Measurements from ENCODE around the gene TMEM209.
"Not testable (repeated sequence)": the region's sequence is repeated elsewhere in the genome, so short reads cannot be mapped to it uniquely, and the experiment has no call there.

Gene TMEM209

GRCh38 chr7:130189343-130189742 is 15.9 kb downstream of the TMEM209 start:
- no peak overlapping the region for H3K4me3 ChIP-seq (ENCODE audit: low read depth, low read length)
- no peak for DNase-seq (ENCODE audit: low read depth, low spot score)
- TF ChIP-seq CTCF (IDR thresholded peaks at IDR 0.05; ENCODE audit: insufficient read depth, low read length, missing control alignments) = no peak
- ChIA-PET POLR2A (no interaction called here), CTCF (no interaction called here)

- POLR2A ChIA-PET = no interaction called here
- CTCF ChIA-PET = no interaction called here
Observed at GRCh38 chr7:130187360-130187759, 17.8 kb downstream of the TMEM209 start.

GRCh38 chr7:130184349-130184748 is 20.9 kb downstream of the TMEM209 start:
- DNase-seq (ENCODE audit: low read depth, low spot score); H3K4me3 ChIP-seq (ENCODE audit: low read depth, low read length); POLR2A ChIA-PET: not testable (repeated sequence)
- CTCF ChIA-PET = interaction anchor here (1.3 kb wide), 2 partner anchors 89 to 100 kb away, joined by 3 read pairs; no protein-coding TSS in a partner anchor

More at GRCh38 chr7:130187360-130187759, 17.8 kb downstream of the TMEM209 start:
- DNase-seq (ENCODE audit: low read depth, low spot score) = no peak
- H3K4me3 ChIP-seq (ENCODE audit: low read depth, low read length) = no peak overlapping the region
- TF ChIP-seq CTCF (IDR thresholded peaks at IDR 0.05; ENCODE audit: insufficient read depth, low read length, missing control alignments) = no peak

GRCh38 chr7:130182990-130183389 is 22.2 kb downstream of the TMEM209 start:
- TF ChIP-seq CTCF (IDR thresholded peaks at IDR 0.05; ENCODE audit: insufficient read depth, low read length, missing control alignments) = no peak
- ChIA-PET CTCF (interaction anchor here (1.3 kb wide), 1 partner anchor 87 kb away, joined by 3 read pairs; no protein-coding TSS in a partner anchor), POLR2A (interaction anchor here (0.6 kb wide), 1 partner anchor 258 kb away, joined by 3 read pairs; the partner anchor contains the start of gene CEP41)
- no peak overlapping the region for H3K4me3 ChIP-seq (ENCODE audit: low read depth, low read length)
- no peak for DNase-seq (ENCODE audit: low read depth, low spot score)

GRCh38 chr7:130181263-130181605 is 24.0 kb downstream of the TMEM209 start:
- H3K4me3 ChIP-seq (ENCODE audit: low read depth, low read length) = no peak overlapping the region
- no peak for TF ChIP-seq CTCF (IDR thresholded peaks at IDR 0.05; ENCODE audit: insufficient read depth, low read length, missing control alignments)
- ChIA-PET CTCF (interaction anchor here (0.7 to 1.2 kb wide), 2 partner anchors 8 to 13 kb away, joined by 3 read pairs; no protein-coding TSS in a partner anchor), POLR2A (no interaction called here)
- DNase-seq (ENCODE audit: low read depth, low spot score) = no peak

- no peak for TF ChIP-seq CTCF (IDR thresholded peaks at IDR 0.05; ENCODE audit: insufficient read depth, low read length, missing control alignments)
- DNase-seq (ENCODE audit: low read depth, low spot score) = no peak
- ChIA-PET POLR2A (no interaction called here), CTCF (no interaction called here)
- no peak overlapping the region for H3K4me3 ChIP-seq (ENCODE audit: low read depth, low read length)
Observed at GRCh38 chr7:130180571-130181262, 24.5 kb downstream of the TMEM209 start.

- no peak for DNase-seq (ENCODE audit: low read depth, low spot score)
- ChIA-PET CTCF (no interaction called here), POLR2A (no interaction called here)
- no peak overlapping the region for H3K4me3 ChIP-seq (ENCODE audit: low read depth, low read length)
- no peak for TF ChIP-seq CTCF (IDR thresholded peaks at IDR 0.05; ENCODE audit: insufficient read depth, low read length, missing control alignments)
Observed at GRCh38 chr7:130179631-130180030, 25.6 kb downstream of the TMEM209 start.
